DND-41 (cell line): Measurements from ENCODE around the gene SDC4.

Experiments
- EZH2 ChIP-seq: IDR thresholded peaks from 3 replicates; pipeline ENCODE4 v1.6.1; 2012; ENCODE audit warnings: borderline replicate concordance, low read depth, mild to moderate bottlenecking, moderate library complexity, low read length, inconsistent platforms; ENCODE audit not compliant: severe bottlenecking
- TF ChIP-seq, protein P1 (sequence below): IDR thresholded peaks from 2 replicates; pipeline ENCODE4 v1.5.1; 2012; ENCODE audit warnings: borderline replicate concordance, low read length, moderate library complexity, mild to moderate bottlenecking; ENCODE audit not compliant: poor library complexity, severe bottlenecking; ENCODE audit errors: extremely low read depth

DNA sequence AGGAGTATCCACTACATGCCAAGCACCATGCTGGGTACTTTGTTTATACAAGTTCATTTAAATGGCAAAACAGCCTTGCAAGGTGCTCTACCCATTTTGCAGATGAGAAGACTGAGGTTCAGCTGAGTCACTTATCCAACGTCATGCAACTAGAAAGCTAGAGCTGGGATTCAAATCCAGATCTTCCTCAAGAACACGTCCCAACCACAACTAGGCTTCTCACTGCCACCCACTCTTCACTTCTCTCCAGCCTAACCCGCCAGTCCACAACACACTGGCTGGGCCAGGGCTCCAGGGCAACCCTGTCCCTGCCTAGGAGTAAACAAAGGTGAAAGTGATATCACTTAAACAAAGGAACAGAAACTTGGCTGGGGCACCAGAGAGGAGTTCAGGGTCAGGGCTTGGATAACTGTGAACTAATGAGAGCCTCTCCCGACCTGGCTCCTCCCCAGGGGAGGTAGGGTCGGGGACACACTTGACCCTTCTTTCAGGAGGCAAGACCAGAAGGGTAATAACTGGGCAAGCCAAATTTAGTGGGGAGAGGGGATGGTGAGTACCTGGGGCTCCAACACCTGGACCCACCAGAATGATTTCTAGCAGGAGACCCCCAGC, 7.9 kb downstream of the SDC4 start:
- TF ChIP-seq, protein P1, sequence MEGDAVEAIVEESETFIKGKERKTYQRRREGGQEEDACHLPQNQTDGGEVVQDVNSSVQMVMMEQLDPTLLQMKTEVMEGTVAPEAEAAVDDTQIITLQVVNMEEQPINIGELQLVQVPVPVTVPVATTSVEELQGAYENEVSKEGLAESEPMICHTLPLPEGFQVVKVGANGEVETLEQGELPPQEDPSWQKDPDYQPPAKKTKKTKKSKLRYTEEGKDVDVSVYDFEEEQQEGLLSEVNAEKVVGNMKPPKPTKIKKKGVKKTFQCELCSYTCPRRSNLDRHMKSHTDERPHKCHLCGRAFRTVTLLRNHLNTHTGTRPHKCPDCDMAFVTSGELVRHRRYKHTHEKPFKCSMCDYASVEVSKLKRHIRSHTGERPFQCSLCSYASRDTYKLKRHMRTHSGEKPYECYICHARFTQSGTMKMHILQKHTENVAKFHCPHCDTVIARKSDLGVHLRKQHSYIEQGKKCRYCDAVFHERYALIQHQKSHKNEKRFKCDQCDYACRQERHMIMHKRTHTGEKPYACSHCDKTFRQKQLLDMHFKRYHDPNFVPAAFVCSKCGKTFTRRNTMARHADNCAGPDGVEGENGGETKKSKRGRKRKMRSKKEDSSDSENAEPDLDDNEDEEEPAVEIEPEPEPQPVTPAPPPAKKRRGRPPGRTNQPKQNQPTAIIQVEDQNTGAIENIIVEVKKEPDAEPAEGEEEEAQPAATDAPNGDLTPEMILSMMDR = no peak
- no peak for TF ChIP-seq EZH2
